CD4-positive, alpha-beta T cell (primary cell): ENCODE data around the gene AOAH. TPM values are rescaled to one million over a fixed set of nuclear protein-coding genes. Genes with fewer than 3 reads are reported as not detected.
"Not testable (repeated sequence)": the region's sequence is repeated elsewhere in the genome, so short reads cannot be mapped to it uniquely, and the experiment has no call there.

ENCODE experiments used
- ATAC-seq: fragments of 200-7000 bp; cut with Tn5 transposase; one replicate; pipeline ENCODE4 v1.10.0; 2022; ENCODE audit warnings: mild to moderate bottlenecking; ENCODE audit not compliant: poor library complexity
- CTCF ChIA-PET: fragments of 350-600 bp; sonication (Branson Sonifier 250); formaldehyde crosslinking; loops from one replicate; lab custom pipeline; 2021; ENCODE audit warnings: antibody characterized with exemption, inconsistent platforms; lab: Charles Lee
- POLR2A ChIA-PET: fragments of 350-600 bp; sonication (Branson Sonifier 250); formaldehyde crosslinking; loops from one replicate; lab custom pipeline; 2021; ENCODE audit warnings: antibody characterized with exemption, inconsistent platforms; lab: Charles Lee
- DNase-seq, 14 experiments: peaks; one replicate each; pipeline ENCODE4 v3.0.0-alpha.2; 2013 to 2020; ENCODE audit warnings: mixed read lengths in 2 of 14
- H3K27ac ChIP-seq, 2 donors: one replicate each; pipeline versions ENCODE4 v1.5.1 to v1.7.0; 2013; ENCODE audit warnings: low read length in 2 of 2, low read depth in 1 of 2, mild to moderate bottlenecking in 1 of 2
- H3K27me3 ChIP-seq, 2 experiments: 1 replicate in 1 of 2; 2 replicates in 1 of 2; pipeline versions ENCODE4 v1.6.1 to v1.7.0; 2013; ENCODE audit warnings: low read length in 2 of 2, control low read depth in 1 of 2, mild to moderate bottlenecking in 1 of 2, moderate library complexity in 1 of 2; ENCODE audit not compliant: insufficient read depth in 2 of 2, control insufficient read depth in 1 of 2
- H3K36me3 ChIP-seq: one replicate; pipeline ENCODE4 v1.6.1; 2013; ENCODE audit warnings: low read length, control low read depth; ENCODE audit not compliant: insufficient read depth
- H3K4me1 ChIP-seq: one replicate; pipeline ENCODE4 v1.6.1; 2013; ENCODE audit warnings: low read length, control low read depth; ENCODE audit not compliant: insufficient read depth
- H3K4me3 ChIP-seq: one replicate; pipeline ENCODE4 v1.5.1; 2013; ENCODE audit warnings: mild to moderate bottlenecking, low read length, moderate library complexity
- H3K9me3 ChIP-seq, 2 experiments: 1 replicate in 1 of 2; 2 replicates in 1 of 2; pipeline versions ENCODE4 v1.6.1 to v1.7.0; 2013; ENCODE audit warnings: low read length in 2 of 2, mild to moderate bottlenecking in 2 of 2, control low read depth in 1 of 2, moderate library complexity in 1 of 2; ENCODE audit not compliant: control insufficient read depth in 1 of 2, insufficient read depth in 1 of 2
- H3K27ac Mint-ChIP-seq: one replicate; pipeline ENCODE4 v1.8.0; 2020; ENCODE audit warnings: mixed read lengths
- H3K27me3 Mint-ChIP-seq: one replicate; pipeline ENCODE4 v1.8.0; 2021; ENCODE audit warnings: mixed read lengths
- H3K36me3 Mint-ChIP-seq: one replicate; pipeline ENCODE4 v1.8.0; 2021; ENCODE audit warnings: low read depth, mixed read lengths
- H3K4me1 Mint-ChIP-seq: one replicate; pipeline ENCODE4 v1.8.0; 2021; ENCODE audit warnings: low read depth, mixed read lengths
- H3K4me3 Mint-ChIP-seq: one replicate; pipeline ENCODE4 v1.8.0; 2020; ENCODE audit warnings: mild to moderate bottlenecking, mixed read lengths
- H3K9me3 Mint-ChIP-seq: one replicate; pipeline ENCODE4 v1.8.0; 2020; ENCODE audit warnings: mixed read lengths
- CTCF ChIP-seq: fragments of 200-600 bp; IDR thresholded peaks from one replicate; pipeline ENCODE4 v1.8.0; 2022; ENCODE audit warnings: antibody characterized with exemption, mild to moderate bottlenecking
- intact Hi-C, 2 experiments: fragments of 100-400 bp; cut with DNase I in 1 of 2; cut with micrococcal nuclease in 1 of 2; formaldehyde crosslinking; loops; one replicate each; pipeline versions ENCODE4 v1.15.1 to v1.9.0; 2023 to 2025; cut with DNase I, micrococcal nuclease
- total RNA-seq, 174 experiments: library from RNA in 2 of 174; stranded (reverse) in 2 of 174; gene quantifications; one replicate each; pipeline ENCODE4 v1.2.3 and lab custom pipeline; 2021 to 2026

AOAH gene
- total RNA-seq, 2 experiments from 2014 or later = 27.5 to 30.3 TPM

- no peak for ATAC-seq
- no peak overlapping the region for H3K27ac Mint-ChIP-seq
- DNase-seq = no peak
- Histone ChIP-seq H3K4me3 (no peak overlapping the region), H3K36me3 (no peaks in the 10 kb centered on the region), H3K9me3 (no peaks in the 10 kb centered on the region), H3K4me1 (peaks cover 3% of the 10 kb centered on the region), H3K27me3 (no peaks in the 10 kb centered on the region), H3K27ac (no peak overlapping the region)
- ChIA-PET CTCF (no interaction called here), POLR2A (no interaction called here)
- peaks cover 4% of the 10 kb centered on the region for H3K27me3 Mint-ChIP-seq
- no peak for TF ChIP-seq CTCF
- intact Hi-C loops = no loop called here
- no peak overlapping the region for H3K4me3 Mint-ChIP-seq
- H3K4me1 Mint-ChIP-seq = no peaks in the 10 kb centered on the region
- no peaks in the 10 kb centered on the region for H3K36me3 Mint-ChIP-seq
- H3K9me3 Mint-ChIP-seq = no peaks in the 10 kb centered on the region
These were observed 255.1 kb downstream of the AOAH start for GRCh38 chr7:36469236-36469635.

GRCh38 chr7:36468370-36469101 lies 255.8 kb downstream of the AOAH start:
- Histone ChIP-seq H3K36me3 (no peaks in the 10 kb centered on the region), H3K4me1 (no peaks in the 10 kb centered on the region), H3K4me3 (no peak overlapping the region), H3K27ac (no peak overlapping the region), H3K27me3 (no peaks in the 10 kb centered on the region), H3K9me3 (no peaks in the 10 kb centered on the region)
- Mint-ChIP-seq H3K27me3 (peaks cover 4% of the 10 kb centered on the region), H3K9me3 (no peaks in the 10 kb centered on the region), H3K27ac (no peak overlapping the region), H3K4me3 (no peak overlapping the region), H3K4me1 (no peaks in the 10 kb centered on the region), H3K36me3 (no peaks in the 10 kb centered on the region)
- no peak for ATAC-seq
- DNase-seq = no peak
- intact Hi-C loops = no loop called here
- POLR2A ChIA-PET = no interaction called here
- no peak for TF ChIP-seq CTCF
- CTCF ChIA-PET = no interaction called here

- H3K4me1 Mint-ChIP-seq, H3K27me3 Mint-ChIP-seq, H3K36me3 Mint-ChIP-seq, intact Hi-C loops, CTCF ChIA-PET, H3K4me1 ChIP-seq, H3K9me3 Mint-ChIP-seq, H3K36me3 ChIP-seq, POLR2A ChIA-PET, H3K27ac Mint-ChIP-seq, H3K27ac ChIP-seq, H3K4me3 Mint-ChIP-seq, H3K4me3 ChIP-seq, DNase-seq, ATAC-seq, H3K27me3 ChIP-seq, H3K9me3 ChIP-seq: not testable (repeated sequence)
These were observed 258.3 kb downstream of the AOAH start for GRCh38 chr7:36466001-36466400.

GRCh38 chr7:36464271-36464670 lies 260.0 kb downstream of the AOAH start:
- Histone ChIP-seq H3K4me1 (no peaks in the 10 kb centered on the region), H3K9me3 (no peaks in the 10 kb centered on the region), H3K36me3 (no peaks in the 10 kb centered on the region), H3K4me3 (no peak overlapping the region), H3K27me3 (no peaks in the 10 kb centered on the region), H3K27ac (no peak overlapping the region)
- Mint-ChIP-seq H3K4me3 (no peak overlapping the region), H3K9me3 (no peaks in the 10 kb centered on the region), H3K27ac (no peak overlapping the region), H3K36me3 (no peaks in the 10 kb centered on the region), H3K27me3 (peaks cover 4% of the 10 kb centered on the region), H3K4me1 (no peaks in the 10 kb centered on the region)
- ATAC-seq (no peak), DNase-seq (no peak)
- intact Hi-C loops = no loop called here
- no peak for TF ChIP-seq CTCF
- POLR2A ChIA-PET = no interaction called here
- CTCF ChIA-PET = no interaction called here
